M059J (cell line): Measurements from ENCODE around the gene SLC38A6. TPM values are rescaled to one million over a fixed set of nuclear protein-coding genes. Genes with fewer than 3 reads are reported as not detected.

Experiments used
- DNase-seq: peaks from one replicate; pipeline ENCODE4 v3.0.0-alpha.2; 2012; ENCODE audit warnings: low read depth
- total RNA-seq: library from RNA; depleted of rRNA; stranded (reverse); fragments of >200 nt; shearing (Covaris generic); gene quantifications from 2 replicates; pipeline ENCODE4 v1.2.3, GENCODE V29; 2014; rRNA removed

Gene SLC38A6
- total RNA-seq: 24.1 and 27.7 TPM in 2 replicates

GRCh38 chr14:60980811-60981632 lies at the start of gene SLC38A6, which contains the start of gene TRMT5:
Gene SLC38A6, plus strand, starts transcription at chr14:60981245. Its CDS starts 33 bp downstream, at chr14:60981278.
Gene TRMT5, minus strand, starts transcription at chr14:60981079. Its CDS starts 106 bp downstream, at chr14:60980973.
- peak; percentile 95 for DNase-seq

- DNase-seq: no peak
Observed at GRCh38 chr14:60933920-60934655, 47.0 kb upstream of the SLC38A6 start.

- no peak for DNase-seq
Observed at GRCh38 chr14:60935319-60935718, 45.7 kb upstream of the SLC38A6 start.

GRCh38 chr14:60943637-60944032 lies 37.4 kb upstream of the SLC38A6 start:
- no peak for DNase-seq

- no peak for DNase-seq
Observed at GRCh38 chr14:60944204-60944603, 36.8 kb upstream of the SLC38A6 start.

GRCh38 chr14:60945984-60946383 lies 35.1 kb upstream of the SLC38A6 start:
- peak; percentile 10 for DNase-seq

GRCh38 chr14:60946773-60947172 lies 34.3 kb upstream of the SLC38A6 start:
- no peak for DNase-seq

- DNase-seq: no peak
Observed at GRCh38 chr14:60951776-60952435, 29.1 kb upstream of the SLC38A6 start.

GRCh38 chr14:60956202-60956601 lies 24.8 kb upstream of the SLC38A6 start:
- no peak for DNase-seq

GRCh38 chr14:60956632-60957031 lies 24.4 kb upstream of the SLC38A6 start:
- no peak for DNase-seq

- no peak for DNase-seq
Observed at GRCh38 chr14:60958146-60958545, 22.9 kb upstream of the SLC38A6 start.

- DNase-seq: no peak
Observed at GRCh38 chr14:60963761-60964160, 17.3 kb upstream of the SLC38A6 start.

- DNase-seq: peak; percentile 24
Observed at GRCh38 chr14:60964904-60965303, 16.1 kb upstream of the SLC38A6 start.

- peak; percentile 66 for DNase-seq
Observed at GRCh38 chr14:60965402-60965801, 15.6 kb upstream of the SLC38A6 start.

- DNase-seq: peak; percentile 24
Observed at GRCh38 chr14:60968099-60968498, 12.9 kb upstream of the SLC38A6 start.

- DNase-seq: no peak
Observed at GRCh38 chr14:60968671-60969070, 12.4 kb upstream of the SLC38A6 start.

GRCh38 chr14:60970146-60970545 lies 10.9 kb upstream of the SLC38A6 start:
- no peak for DNase-seq

- DNase-seq: no peak
Observed at GRCh38 chr14:60971271-60971670, 9.8 kb upstream of the SLC38A6 start.

- DNase-seq: no peak
Observed at GRCh38 chr14:60972295-60972694, 8.8 kb upstream of the SLC38A6 start.

GRCh38 chr14:60973070-60973469 lies 8.0 kb upstream of the SLC38A6 start:
- no peak for DNase-seq

- DNase-seq: no peak
Observed at GRCh38 chr14:60974090-60974651, 6.9 kb upstream of the SLC38A6 start.

- DNase-seq: no peak
Observed at GRCh38 chr14:60975551-60975950, 5.5 kb upstream of the SLC38A6 start.
